ENCODE results near the gene DLG1. TPM values are rescaled to one million over a fixed set of nuclear protein-coding genes. Genes with fewer than 3 reads are reported as not detected.

DLG1 gene
- total and polyA plus RNA-seq, 2 of the 4 experiments (the other 2 are of a cell fraction) = 21.2 to 57.7 TPM

DNA sequence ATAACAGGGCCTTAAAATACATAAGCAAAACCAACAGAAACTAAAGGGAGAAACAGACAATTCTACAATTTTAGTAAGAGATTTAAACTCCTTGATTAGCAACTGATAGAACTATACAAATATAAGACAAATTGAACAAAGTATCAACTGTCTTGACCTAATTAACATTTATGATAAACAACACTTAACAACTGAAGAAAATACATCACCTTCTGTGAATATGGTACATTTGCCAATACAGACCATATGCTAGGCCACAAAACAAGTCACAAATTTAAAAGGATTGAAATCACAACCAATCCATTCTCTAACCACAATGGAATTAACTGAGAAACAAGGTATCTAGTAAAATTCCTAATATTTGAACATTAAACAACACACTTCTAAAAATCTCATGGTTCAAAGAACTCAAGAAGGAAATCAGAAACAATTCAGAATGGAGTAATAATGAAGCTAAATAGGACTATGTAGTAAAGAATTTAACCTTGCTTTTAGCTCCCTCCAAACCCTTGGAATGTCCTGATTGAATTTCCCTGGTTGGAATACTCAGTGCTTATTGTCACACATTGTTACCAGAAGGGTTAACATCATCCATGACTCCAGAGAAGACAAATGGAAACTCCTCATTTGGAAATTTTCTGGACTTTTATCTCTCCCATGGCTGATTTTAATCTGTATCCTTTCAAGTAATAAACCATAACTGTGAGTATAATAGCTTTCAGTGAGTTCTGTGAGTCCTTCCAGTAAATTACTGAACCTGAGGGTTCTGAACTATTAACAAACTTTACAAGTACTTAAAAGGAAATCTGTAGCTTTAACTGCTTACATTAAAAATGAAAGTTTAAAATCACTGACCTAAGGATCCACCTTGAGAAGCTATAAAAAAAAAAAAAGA is 88.8 kb downstream of the DLG1 start:
- in situ Hi-C loops (cut with MboI; ENCODE audit: low sequenced_read_pairs) = no loop called here
- Histone ChIP-seq H3K4me1 (ENCODE audit: control insufficient read depth, insufficient read depth, low read length) (no peaks in the 10 kb centered on the region), H4K91ac (ENCODE audit: insufficient read depth, low read depth, low read length) (no peak overlapping the region), H2BK20ac (ENCODE audit: low read depth, low read length) (no peak overlapping the region), H2AK5ac (ENCODE audit: low read depth, low read length) (no peak overlapping the region), H4K20me1 (ENCODE audit: insufficient read depth, low read length) (peaks cover 35% of the 10 kb centered on the region; the same call in 1 of the 2 replicates), H3K18ac (ENCODE audit: low read depth, low read length) (no peak overlapping the region), H3K9me3 (ENCODE audit: control insufficient read depth, insufficient read depth, low read length) (no peaks in the 10 kb centered on the region), H3K4me2 (ENCODE audit: low read depth, low read length) (peak overlapping the region; percentile 45; the same call in 1 of the 2 replicates), H2BK5ac (ENCODE audit: low read depth, low read length, poor library complexity, severe bottlenecking) (no peak overlapping the region), H3K36me3 (ENCODE audit: control insufficient read depth, insufficient read depth, low read length) (no peaks in the 10 kb centered on the region), H3K14ac (replicated peaks; ENCODE audit: low read depth, low read length) (no peak overlapping the region), H3K9me1 (ENCODE audit: insufficient read depth, low read length) (no peaks in the 10 kb centered on the region), H4K5ac (ENCODE audit: low read depth, low read length) (no peak overlapping the region; the same call in 1 of the 2 replicates), H3K27me3 (ENCODE audit: control insufficient read depth, insufficient read depth, low read length) (no peaks in the 10 kb centered on the region), H2BK120ac (ENCODE audit: low read depth, low read length) (no peak overlapping the region), H3K79me1 (ENCODE audit: low read depth in 1 of 2, low read length in 2 of 2) (peaks cover 25 to 53% of the 10 kb centered on the region in 2 experiments), H3K4me3 (ENCODE audit: insufficient read depth, low read depth, low read length) (no peak overlapping the region), H2AK9ac (replicated peaks; ENCODE audit: low read depth, low read length, poor library complexity) (no peak overlapping the region), H3K27ac (ENCODE audit: insufficient read depth, low read length) (no peak overlapping the region), H3K23ac (ENCODE audit: low read depth, low read length) (no peak overlapping the region), H3K56ac (ENCODE audit: extremely low read depth, insufficient read depth, low read length) (no peak overlapping the region), H4K8ac (ENCODE audit: low read depth in 2 of 2, low read length in 2 of 2) (no peak overlapping the region), H3K4ac (ENCODE audit: low read depth, low read length) (no peak overlapping the region), H3K9ac (ENCODE audit: low read depth, low read length) (no peak overlapping the region), H2AFZ (replicated peaks; ENCODE audit: low read length, poor library complexity) (no peak overlapping the region), H2BK15ac (ENCODE audit: low read depth, low read length) (no peak overlapping the region)
- dilution Hi-C loops (cut with HindIII; ENCODE audit: low sequenced_read_pairs, unreplicated experiment) = no loop called here
- ChIA-PET POLR2A (ENCODE audit: unreplicated experiment) (interaction anchor here (0.6 kb wide), 1 partner anchor 246 kb away, joined by 3 read pairs; no protein-coding TSS in a partner anchor), CTCF (no interaction called here)
- ATAC-seq (ENCODE audit: low read depth) = no peak
- no peak for DNase-seq
- intact Hi-C loops (cut with micrococcal nuclease) = no loop called here
- no TSS peak for BruUV-seq (replicated peaks)
- TF ChIP-seq SMC3 (IDR thresholded peaks at IDR 0.05; ENCODE audit: low read depth, low read length) (no peak), RAD21 (IDR thresholded peaks at IDR 0.05; ENCODE audit: low read length) (no peak), CHD1 (IDR thresholded peaks at IDR 0.05; ENCODE audit: low read depth, low read length) (no peak), MXI1 (IDR thresholded peaks at IDR 0.05; ENCODE audit: borderline replicate concordance, low read depth, low read length) (no peak), MAZ (IDR thresholded peaks at IDR 0.05; ENCODE audit: borderline replicate concordance, low read depth, low read length) (no peak), CEBPB (IDR thresholded peaks at IDR 0.05; ENCODE audit: low read depth, low read length) (no peak), MAFK (IDR thresholded peaks at IDR 0.05; ENCODE audit: low read depth, low read length) (no peak), BHLHE40 (IDR thresholded peaks at IDR 0.05; ENCODE audit: low read depth, low read length) (no peak), POLR2A (IDR thresholded peaks at IDR 0.05; ENCODE audit: low read depth, low read length) (no peak), NFE2L2 (IDR thresholded peaks at IDR 0.05; ENCODE audit: low read depth, low read length) (no peak), RCOR1 (IDR thresholded peaks at IDR 0.05; ENCODE audit: insufficient replicate concordance, low read length) (no peak)
- TF ChIP-seq, protein P1, sequence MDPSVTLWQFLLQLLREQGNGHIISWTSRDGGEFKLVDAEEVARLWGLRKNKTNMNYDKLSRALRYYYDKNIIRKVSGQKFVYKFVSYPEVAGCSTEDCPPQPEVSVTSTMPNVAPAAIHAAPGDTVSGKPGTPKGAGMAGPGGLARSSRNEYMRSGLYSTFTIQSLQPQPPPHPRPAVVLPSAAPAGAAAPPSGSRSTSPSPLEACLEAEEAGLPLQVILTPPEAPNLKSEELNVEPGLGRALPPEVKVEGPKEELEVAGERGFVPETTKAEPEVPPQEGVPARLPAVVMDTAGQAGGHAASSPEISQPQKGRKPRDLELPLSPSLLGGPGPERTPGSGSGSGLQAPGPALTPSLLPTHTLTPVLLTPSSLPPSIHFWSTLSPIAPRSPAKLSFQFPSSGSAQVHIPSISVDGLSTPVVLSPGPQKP (IDR thresholded peaks at IDR 0.05; ENCODE audit: borderline replicate concordance, low read depth, low read length) = no peak
- TF ChIP-seq, protein P2, sequence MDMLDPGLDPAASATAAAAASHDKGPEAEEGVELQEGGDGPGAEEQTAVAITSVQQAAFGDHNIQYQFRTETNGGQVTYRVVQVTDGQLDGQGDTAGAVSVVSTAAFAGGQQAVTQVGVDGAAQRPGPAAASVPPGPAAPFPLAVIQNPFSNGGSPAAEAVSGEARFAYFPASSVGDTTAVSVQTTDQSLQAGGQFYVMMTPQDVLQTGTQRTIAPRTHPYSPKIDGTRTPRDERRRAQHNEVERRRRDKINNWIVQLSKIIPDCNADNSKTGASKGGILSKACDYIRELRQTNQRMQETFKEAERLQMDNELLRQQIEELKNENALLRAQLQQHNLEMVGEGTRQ (IDR thresholded peaks at IDR 0.05; ENCODE audit: low read depth, low read length) = no peak

Measured in IMR-90 (cell line).